Hematopoietic multipotent progenitor cell treated with erythropoietin and hydrocortisone succinate and interleukin-3 and kit ligand, for 4 days (in vitro differentiated cells): ENCODE results near the gene HSBP1L1.
"Not testable (repeated sequence)": the region's sequence is repeated elsewhere in the genome, so short reads cannot be mapped to it uniquely, and the experiment has no call there.

Experiments used
- DNase-seq: peaks from one replicate; pipeline ENCODE4 v3.0.0-alpha.2; 2015

HSBP1L1 gene

GRCh38 chr18:79987566-79987965, 23.1 kb downstream of the HSBP1L1 start:
- DNase-seq = peak; percentile 26

- peak; percentile 86 for DNase-seq
Observed at GRCh38 chr18:79988071-79988450, 23.6 kb downstream of the HSBP1L1 start.

GRCh38 chr18:79988451-79989194, 24.2 kb downstream of the HSBP1L1 start, which contains the start of gene TXNL4A:
TXNL4A (minus strand) TSS chr18:79988563; CDS start chr18:79988392, 171 bp downstream.
- DNase-seq = peak; percentile 94

- DNase-seq = no peak
Observed at GRCh38 chr18:79989195-79989497, 24.7 kb downstream of the HSBP1L1 start.

GRCh38 chr18:79991494-79991893, 27.1 kb downstream of the HSBP1L1 start:
- no peak for DNase-seq

- not testable (repeated sequence) for DNase-seq
Observed at GRCh38 chr18:79999701-80000100, 35.3 kb downstream of the HSBP1L1 start.

GRCh38 chr18:80000877-80001276, 36.4 kb downstream of the HSBP1L1 start:
- DNase-seq = no peak

GRCh38 chr18:80002468-80002867, 38.0 kb downstream of the HSBP1L1 start:
- no peak for DNase-seq

GRCh38 chr18:80004600-80005342, 40.3 kb downstream of the HSBP1L1 start:
- no peak for DNase-seq

GRCh38 chr18:80006724-80007123, 42.3 kb downstream of the HSBP1L1 start:
- DNase-seq = no peak

- no peak for DNase-seq
Observed at GRCh38 chr18:80009661-80010550, 45.5 kb downstream of the HSBP1L1 start.

- DNase-seq = no peak
Observed at GRCh38 chr18:80010551-80010906, 46.1 kb downstream of the HSBP1L1 start.

- not testable (repeated sequence) for DNase-seq
Observed at GRCh38 chr18:80011496-80012137, 47.2 kb downstream of the HSBP1L1 start.

- DNase-seq = no peak
Observed at GRCh38 chr18:80012714-80013113, 48.3 kb downstream of the HSBP1L1 start.
